MM.1S (cell line): ENCODE results near the gene TNFRSF13B.
A peak's percentile ranks its signal among the peaks of the same experiment; 100 is the strongest.
"Not testable (repeated sequence)": the region's sequence is repeated elsewhere in the genome, so short reads cannot be mapped to it uniquely, and the experiment has no call there.

Experiments used
- DNase-seq: peaks from one replicate; pipeline ENCODE4 v3.0.0-alpha.2; 2015
- H2AFZ ChIP-seq: fragments of 300-600 bp; sonication (generic); 2 replicates; pipeline ENCODE4 v1.6.0; 2016; ENCODE audit warnings: antibody characterized with exemption, low read length
- H3F3A ChIP-seq: fragments of 300-600 bp; sonication (generic); 2 replicates; pipeline ENCODE4 v1.6.1; 2016; ENCODE audit warnings: mild to moderate bottlenecking, antibody characterized with exemption, low read length, moderate library complexity, mixed read lengths; ENCODE audit not compliant: insufficient read depth
- H3K27ac ChIP-seq: fragments of 300-600 bp; sonication (generic); 2 replicates; pipeline ENCODE4 v1.5.1; 2016; ENCODE audit warnings: mild to moderate bottlenecking, low read length
- H3K27me3 ChIP-seq: fragments of 300-600 bp; sonication (generic); replicated peaks from 2 replicates; pipeline ENCODE4 v1.6.0; 2016; ENCODE audit warnings: low read length; ENCODE audit not compliant: insufficient read depth
- H3K36me3 ChIP-seq: fragments of 300-600 bp; sonication (generic); replicated peaks from 2 replicates; pipeline ENCODE4 v1.6.1; 2016; ENCODE audit warnings: mild to moderate bottlenecking, low read length, mixed read lengths; ENCODE audit not compliant: insufficient read depth
- H3K4me1 ChIP-seq: fragments of 300-600 bp; sonication (generic); 2 replicates; pipeline ENCODE4 v1.6.1; 2016; ENCODE audit warnings: low read length, mixed read lengths
- H3K4me2 ChIP-seq: fragments of 300-600 bp; sonication (generic); 2 replicates; pipeline ENCODE4 v1.6.0; 2016; ENCODE audit warnings: low read depth, low read length
- H3K4me3 ChIP-seq: fragments of 300-600 bp; sonication (generic); 2 replicates; pipeline ENCODE4 v1.5.1; 2016; ENCODE audit warnings: low read length, mixed read lengths
- H3K79me2 ChIP-seq: fragments of 300-600 bp; sonication (generic); 2 replicates; pipeline ENCODE4 v1.6.1; 2016; ENCODE audit warnings: mixed run types, low read length, mixed read lengths
- H3K9ac ChIP-seq: fragments of 300-600 bp; sonication (generic); 2 replicates; pipeline ENCODE4 v1.6.1; 2016; ENCODE audit warnings: low read length, mixed read lengths
- H3K9me2 ChIP-seq: fragments of 300-600 bp; sonication (generic); replicated peaks from 2 replicates; pipeline ENCODE4 v1.6.1; 2016; ENCODE audit warnings: mild to moderate bottlenecking, low read length, mixed read lengths; ENCODE audit not compliant: insufficient read depth
- H3K9me3 ChIP-seq: fragments of 300-600 bp; sonication (generic); replicated peaks from 2 replicates; pipeline ENCODE4 v1.6.1; 2016; ENCODE audit warnings: mild to moderate bottlenecking, low read length, mixed read lengths; ENCODE audit not compliant: insufficient read depth
- H4K20me1 ChIP-seq: fragments of 300-600 bp; sonication (generic); 2 replicates; pipeline ENCODE4 v1.6.1; 2016; ENCODE audit warnings: mild to moderate bottlenecking, low read length, moderate library complexity, mixed read lengths; ENCODE audit not compliant: insufficient read depth
- EZH2 ChIP-seq: fragments of 300-600 bp; sonication (generic); optimal IDR thresholded peaks from 2 replicates; pipeline ENCODE3; 2017; ENCODE audit warnings: low read depth, mild to moderate bottlenecking, antibody characterized with exemption, low read length, mixed read lengths
- EZH2phosphoT487 ChIP-seq: fragments of 300-600 bp; sonication (generic); IDR thresholded peaks from 2 replicates; pipeline ENCODE4 v1.6.1; 2018; ENCODE audit warnings: antibody characterized with exemption, low read length
- TF ChIP-seq, protein P1 (sequence below): fragments of 300-600 bp; sonication (generic); IDR thresholded peaks from 2 replicates; pipeline ENCODE4 v1.5.1; 2016; ENCODE audit warnings: antibody characterized with exemption, low read length, mixed read lengths

The TNFRSF13B gene

DNA sequence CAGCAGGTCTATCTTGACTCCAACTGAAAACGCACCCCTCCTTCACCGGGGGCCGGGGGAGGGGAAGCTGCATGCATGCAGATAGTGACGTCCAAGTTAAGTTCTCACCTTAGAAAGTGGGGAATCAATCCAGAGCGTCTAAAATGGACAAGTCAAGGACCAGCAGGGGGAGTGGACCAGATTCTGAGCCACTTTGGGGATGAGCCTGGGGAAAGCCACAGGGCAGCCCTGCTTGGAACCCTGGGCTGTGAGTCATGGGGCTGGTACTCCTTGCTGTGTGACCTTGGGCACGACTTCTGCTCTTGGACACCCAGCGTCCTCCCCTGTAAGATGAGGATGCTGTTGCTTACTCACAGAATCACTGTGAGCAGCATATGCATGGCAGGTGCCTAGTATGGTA lies 9.1 kb downstream of the TNFRSF13B start:
- DNase-seq, result no peak
- no peak overlapping the region for H3K9ac ChIP-seq
- H3K4me3 ChIP-seq, result no peak overlapping the region
- no peaks in the 10 kb centered on the region for H3K9me3 ChIP-seq
- peaks cover 42% of the 10 kb centered on the region for H3F3A ChIP-seq
- no peak overlapping the region for H2AFZ ChIP-seq
- H3K4me1 ChIP-seq, result peaks cover 64% of the 10 kb centered on the region
- H3K4me2 ChIP-seq, result peak overlapping the region; percentile 9; the same call in 1 of the 2 replicates
- no peaks in the 10 kb centered on the region for H3K9me2 ChIP-seq
- H3K36me3 ChIP-seq, result peaks cover 29% of the 10 kb centered on the region
- TF ChIP-seq EZH2phosphoT487 (no peak), EZH2 (no peak)
- TF ChIP-seq, protein P1, sequence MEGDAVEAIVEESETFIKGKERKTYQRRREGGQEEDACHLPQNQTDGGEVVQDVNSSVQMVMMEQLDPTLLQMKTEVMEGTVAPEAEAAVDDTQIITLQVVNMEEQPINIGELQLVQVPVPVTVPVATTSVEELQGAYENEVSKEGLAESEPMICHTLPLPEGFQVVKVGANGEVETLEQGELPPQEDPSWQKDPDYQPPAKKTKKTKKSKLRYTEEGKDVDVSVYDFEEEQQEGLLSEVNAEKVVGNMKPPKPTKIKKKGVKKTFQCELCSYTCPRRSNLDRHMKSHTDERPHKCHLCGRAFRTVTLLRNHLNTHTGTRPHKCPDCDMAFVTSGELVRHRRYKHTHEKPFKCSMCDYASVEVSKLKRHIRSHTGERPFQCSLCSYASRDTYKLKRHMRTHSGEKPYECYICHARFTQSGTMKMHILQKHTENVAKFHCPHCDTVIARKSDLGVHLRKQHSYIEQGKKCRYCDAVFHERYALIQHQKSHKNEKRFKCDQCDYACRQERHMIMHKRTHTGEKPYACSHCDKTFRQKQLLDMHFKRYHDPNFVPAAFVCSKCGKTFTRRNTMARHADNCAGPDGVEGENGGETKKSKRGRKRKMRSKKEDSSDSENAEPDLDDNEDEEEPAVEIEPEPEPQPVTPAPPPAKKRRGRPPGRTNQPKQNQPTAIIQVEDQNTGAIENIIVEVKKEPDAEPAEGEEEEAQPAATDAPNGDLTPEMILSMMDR, result peak; percentile 21
- H3K27ac ChIP-seq, result peak overlapping the region; percentile 58; the same call in 1 of the 2 replicates
- H3K79me2 ChIP-seq, result peaks cover 100% of the 10 kb centered on the region
- peaks cover 9% of the 10 kb centered on the region for H4K20me1 ChIP-seq
- no peaks in the 10 kb centered on the region for H3K27me3 ChIP-seq

DNA sequence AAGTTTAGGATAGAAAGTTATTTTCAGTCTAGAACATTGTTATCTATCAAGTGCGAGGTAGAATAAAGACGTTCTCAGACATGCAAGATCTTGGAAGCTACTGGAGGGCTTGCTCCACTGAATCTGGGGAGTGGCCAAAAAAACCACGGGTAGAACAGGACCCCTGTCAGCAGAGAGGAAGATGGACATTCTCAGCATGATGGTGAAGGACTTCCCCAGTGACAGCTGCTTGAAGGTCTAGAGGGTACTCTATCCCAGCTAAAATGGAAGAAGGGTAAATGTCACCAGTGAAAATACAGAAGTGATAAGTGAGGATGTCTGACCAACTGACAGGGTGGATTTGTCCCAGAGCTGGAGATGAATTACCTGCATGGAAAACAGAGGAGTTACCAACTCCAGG lies 10.1 kb downstream of the TNFRSF13B start:
- Histone ChIP-seq H3K4me1 (peaks cover 70% of the 10 kb centered on the region), H3K9me2 (no peaks in the 10 kb centered on the region), H3K27me3 (no peaks in the 10 kb centered on the region), H4K20me1 (peaks cover 18% of the 10 kb centered on the region), H3F3A (peaks cover 37% of the 10 kb centered on the region), H3K79me2 (peaks cover 100% of the 10 kb centered on the region), H2AFZ (no peak overlapping the region), H3K9me3 (no peaks in the 10 kb centered on the region), H3K4me3 (no peak overlapping the region), H3K4me2 (peak overlapping the region; percentile 49; the same call in 1 of the 2 replicates), H3K27ac (peak overlapping the region; percentile 58; the same call in 1 of the 2 replicates), H3K36me3 (peaks cover 34% of the 10 kb centered on the region), H3K9ac (no peak overlapping the region)
- no peak for DNase-seq
- TF ChIP-seq EZH2 (no peak), EZH2phosphoT487 (no peak)
- TF ChIP-seq, protein P1, result no peak

DNA sequence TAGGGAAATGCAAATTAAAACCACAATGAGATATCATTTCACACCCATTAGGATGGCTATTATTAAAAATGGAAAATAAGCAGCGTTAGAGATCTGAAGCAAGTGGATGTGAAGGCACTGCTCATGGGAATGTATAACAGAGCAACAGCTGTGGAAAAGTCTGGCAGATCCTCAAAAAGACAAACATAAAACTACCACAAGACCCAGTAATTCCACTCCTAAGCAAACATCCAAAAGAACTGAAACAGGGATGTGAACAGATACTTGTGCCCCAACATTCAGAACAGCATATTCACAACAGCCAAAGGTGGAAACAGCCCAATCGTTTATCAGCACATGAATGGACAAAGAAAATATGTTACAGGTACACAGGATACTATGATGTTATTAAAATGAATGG lies 10.9 kb downstream of the TNFRSF13B start:
- not testable (repeated sequence) for H3K9ac ChIP-seq, H3K4me3 ChIP-seq, H3K27me3 ChIP-seq, H2AFZ ChIP-seq, H3K9me3 ChIP-seq, DNase-seq, H3K9me2 ChIP-seq
- H3K4me1 ChIP-seq, result peaks cover 78% of the 10 kb centered on the region
- peak overlapping the region; percentile 58 for H3K27ac ChIP-seq
- peaks cover 100% of the 10 kb centered on the region for H3K79me2 ChIP-seq
- peaks cover 40% of the 10 kb centered on the region for H3F3A ChIP-seq
- peak overlapping the region; percentile 49 for H3K4me2 ChIP-seq
- peaks cover 20% of the 10 kb centered on the region for H4K20me1 ChIP-seq
- H3K36me3 ChIP-seq, result peaks cover 39% of the 10 kb centered on the region

DNA sequence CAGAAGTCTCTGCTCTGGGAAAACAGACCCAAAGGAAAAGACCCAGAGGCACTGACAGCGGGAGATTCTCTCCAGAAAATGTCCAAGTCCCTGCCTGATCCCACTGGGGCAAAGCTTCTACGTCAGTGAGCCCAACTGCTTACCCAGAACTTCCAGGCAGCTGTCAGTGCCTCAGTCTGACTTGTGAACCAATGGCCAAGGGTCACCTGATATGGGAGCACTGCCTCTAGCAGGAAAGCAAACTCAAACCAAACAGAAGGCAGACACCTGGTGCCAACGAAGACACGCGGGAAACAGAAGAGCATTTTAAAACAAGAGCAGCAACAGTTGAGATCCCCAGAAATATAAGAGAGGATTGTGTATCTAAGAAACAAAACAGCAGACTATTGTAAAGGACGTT lies 16.9 kb downstream of the TNFRSF13B start:
- H3K4me3 ChIP-seq, result not testable (repeated sequence)

More for the DNA sequence above, 16.9 kb downstream of the TNFRSF13B start:
- not testable (repeated sequence) for H3K9ac ChIP-seq, H3K27me3 ChIP-seq, H3K9me2 ChIP-seq, H2AFZ ChIP-seq, DNase-seq, H3K9me3 ChIP-seq, H3K27ac ChIP-seq, H3K4me2 ChIP-seq
- peaks cover 34% of the 10 kb centered on the region for H4K20me1 ChIP-seq
- peaks cover 81% of the 10 kb centered on the region for H3K4me1 ChIP-seq
- peaks cover 98% of the 10 kb centered on the region for H3K79me2 ChIP-seq
- H3F3A ChIP-seq, result peaks cover 35% of the 10 kb centered on the region
- peaks cover 46% of the 10 kb centered on the region for H3K36me3 ChIP-seq
